GM12873 (cell line): ENCODE measurements around the gene EID3.

Source experiments
- TF ChIP-seq, protein P1 (sequence below): IDR thresholded peaks from 2 replicates; pipeline ENCODE4 v1.5.1; 2012; ENCODE audit warnings: low read depth, mild to moderate bottlenecking, moderate library complexity, low read length, control low read depth; ENCODE audit not compliant: insufficient read depth; ENCODE audit errors: missing control alignments

EID3 gene

DNA sequence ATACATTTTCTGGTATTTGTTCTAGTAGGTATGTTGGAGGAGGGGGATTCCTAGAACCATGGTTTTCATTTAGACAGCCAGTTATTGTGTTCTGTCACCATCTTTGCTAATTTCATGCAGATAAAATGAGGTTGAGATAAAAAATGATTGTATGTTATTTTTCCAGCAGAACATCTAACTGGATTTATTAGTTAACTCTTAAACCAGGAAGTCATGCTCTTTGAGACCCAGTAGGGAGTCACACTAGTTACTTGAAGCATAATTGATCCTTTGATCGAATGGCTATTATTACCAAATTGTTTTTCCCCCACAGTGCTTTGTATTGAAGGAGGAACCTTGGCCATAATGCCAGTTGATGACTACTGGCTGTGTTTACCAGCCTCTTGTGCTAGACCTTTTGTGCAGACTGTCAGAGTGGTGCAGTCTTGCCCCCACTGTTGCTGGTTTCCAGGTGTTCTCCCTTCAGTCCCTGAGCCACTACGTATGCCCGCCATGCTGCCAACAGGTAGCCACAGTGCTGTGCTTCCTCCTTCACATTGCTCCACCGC, 6.0 kb downstream of the EID3 start:
- TF ChIP-seq, protein P1, sequence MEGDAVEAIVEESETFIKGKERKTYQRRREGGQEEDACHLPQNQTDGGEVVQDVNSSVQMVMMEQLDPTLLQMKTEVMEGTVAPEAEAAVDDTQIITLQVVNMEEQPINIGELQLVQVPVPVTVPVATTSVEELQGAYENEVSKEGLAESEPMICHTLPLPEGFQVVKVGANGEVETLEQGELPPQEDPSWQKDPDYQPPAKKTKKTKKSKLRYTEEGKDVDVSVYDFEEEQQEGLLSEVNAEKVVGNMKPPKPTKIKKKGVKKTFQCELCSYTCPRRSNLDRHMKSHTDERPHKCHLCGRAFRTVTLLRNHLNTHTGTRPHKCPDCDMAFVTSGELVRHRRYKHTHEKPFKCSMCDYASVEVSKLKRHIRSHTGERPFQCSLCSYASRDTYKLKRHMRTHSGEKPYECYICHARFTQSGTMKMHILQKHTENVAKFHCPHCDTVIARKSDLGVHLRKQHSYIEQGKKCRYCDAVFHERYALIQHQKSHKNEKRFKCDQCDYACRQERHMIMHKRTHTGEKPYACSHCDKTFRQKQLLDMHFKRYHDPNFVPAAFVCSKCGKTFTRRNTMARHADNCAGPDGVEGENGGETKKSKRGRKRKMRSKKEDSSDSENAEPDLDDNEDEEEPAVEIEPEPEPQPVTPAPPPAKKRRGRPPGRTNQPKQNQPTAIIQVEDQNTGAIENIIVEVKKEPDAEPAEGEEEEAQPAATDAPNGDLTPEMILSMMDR: no peak

DNA sequence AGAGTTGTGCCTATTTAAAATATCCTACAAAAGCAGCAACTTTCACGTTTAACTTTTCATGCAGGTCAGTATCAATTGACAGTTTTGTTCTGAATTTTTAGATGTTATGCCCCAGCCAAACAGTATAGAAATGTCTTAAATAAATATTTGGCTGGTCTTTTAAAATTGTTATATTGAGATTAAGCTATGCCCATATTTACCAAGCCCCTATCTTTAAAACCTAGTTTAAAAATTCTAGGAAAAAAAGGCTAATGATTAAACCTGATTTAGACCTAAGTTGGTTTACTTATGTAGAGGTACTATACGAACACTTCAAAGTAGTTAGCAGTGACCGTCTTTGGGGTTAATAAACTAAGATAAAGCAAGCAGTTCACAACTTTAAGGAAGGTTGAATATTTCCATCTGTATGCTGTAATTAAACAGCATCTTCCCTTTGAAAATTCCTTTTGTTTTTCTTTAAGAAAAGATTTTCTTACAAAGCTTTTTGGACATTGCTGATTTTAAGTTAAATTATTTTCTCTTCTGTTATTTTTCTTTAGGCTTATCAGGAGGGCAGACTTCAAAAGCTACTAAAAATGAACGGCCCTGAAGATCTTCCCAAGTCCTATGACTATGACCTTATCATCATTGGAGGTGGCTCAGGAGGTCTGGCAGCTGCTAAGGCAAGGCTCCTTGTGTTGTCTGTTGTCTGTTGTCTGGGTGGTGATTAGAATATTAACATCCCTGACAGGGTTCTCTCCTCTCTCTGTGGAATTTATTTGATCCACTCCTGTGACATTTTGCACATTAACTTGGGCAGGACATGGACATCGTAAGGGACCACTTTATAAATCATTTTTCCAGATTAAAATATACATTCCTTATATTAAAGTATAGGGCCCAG, 7.5 kb downstream of the EID3 start:
- TF ChIP-seq, protein P1: no peak

DNA sequence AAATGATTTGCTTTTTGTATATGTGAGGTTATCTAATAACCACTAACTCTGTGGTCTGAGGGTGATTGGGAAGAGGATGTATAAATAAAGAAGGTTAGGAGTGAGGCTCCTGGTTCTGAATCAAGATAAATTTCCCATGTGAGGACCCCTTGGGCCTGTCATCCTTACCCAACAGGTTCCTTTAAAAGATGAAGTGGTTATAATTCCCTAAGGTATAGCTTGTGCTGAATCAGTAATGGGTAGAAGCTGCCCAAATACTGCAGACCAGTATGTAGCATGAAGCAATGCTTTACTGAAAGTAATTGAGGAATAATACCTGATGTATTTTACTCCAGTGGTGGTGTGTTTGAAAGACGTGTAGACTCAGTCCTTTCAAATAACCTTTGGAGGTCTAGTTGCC, 8.7 kb downstream of the EID3 start:
- TF ChIP-seq, protein P1: no peak

DNA sequence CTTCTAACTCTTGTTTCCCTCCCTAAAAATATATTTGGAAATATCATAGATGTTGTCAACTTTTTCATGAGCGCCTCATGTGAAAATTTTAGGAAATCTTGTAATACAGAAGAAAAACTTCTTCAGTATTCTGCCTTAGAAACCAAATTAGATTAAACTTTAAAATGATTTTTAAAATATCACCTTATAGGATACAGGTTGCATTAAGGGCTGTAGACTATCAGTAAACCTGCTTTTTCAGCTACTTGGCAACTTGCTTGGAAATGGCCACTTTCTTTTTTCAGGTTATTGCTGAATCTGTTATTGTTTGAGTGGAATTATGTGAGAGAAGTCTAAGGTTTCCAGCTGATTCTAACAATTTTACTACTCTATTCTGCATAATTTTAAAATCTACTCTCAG, 9.1 kb downstream of the EID3 start:
- TF ChIP-seq, protein P1: no peak

DNA sequence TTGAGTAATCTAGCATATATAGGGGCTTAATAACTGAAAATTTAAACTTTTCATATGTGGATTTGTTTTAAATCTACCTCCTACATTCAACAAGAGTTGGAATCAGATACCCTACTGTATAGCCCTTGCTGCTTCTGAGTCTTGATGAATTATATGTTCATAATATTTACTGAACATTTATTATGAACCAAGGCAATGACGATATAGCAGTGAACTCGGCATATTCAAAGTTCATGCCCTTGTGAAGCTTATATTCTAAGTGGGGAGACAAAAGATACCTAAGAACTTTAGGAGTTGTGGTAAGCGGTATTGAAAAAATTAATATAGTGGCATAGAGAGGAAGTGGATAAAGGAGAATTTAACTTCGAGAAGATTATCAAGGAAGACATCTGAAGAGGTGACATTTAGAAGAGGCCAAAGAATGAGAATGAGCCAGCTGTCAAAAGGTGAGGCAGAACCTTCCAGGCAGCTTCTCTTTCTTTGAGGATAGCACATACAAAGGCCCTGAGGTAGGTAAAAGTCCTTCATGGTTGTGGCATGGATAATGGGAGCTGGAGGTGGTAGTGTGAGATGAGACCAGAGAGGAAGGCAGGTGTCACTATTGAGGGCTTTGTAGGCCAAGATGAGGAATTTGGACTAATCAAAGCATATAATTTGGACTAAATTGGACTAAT, 10.2 kb downstream of the EID3 start:
- TF ChIP-seq, protein P1: no peak

DNA sequence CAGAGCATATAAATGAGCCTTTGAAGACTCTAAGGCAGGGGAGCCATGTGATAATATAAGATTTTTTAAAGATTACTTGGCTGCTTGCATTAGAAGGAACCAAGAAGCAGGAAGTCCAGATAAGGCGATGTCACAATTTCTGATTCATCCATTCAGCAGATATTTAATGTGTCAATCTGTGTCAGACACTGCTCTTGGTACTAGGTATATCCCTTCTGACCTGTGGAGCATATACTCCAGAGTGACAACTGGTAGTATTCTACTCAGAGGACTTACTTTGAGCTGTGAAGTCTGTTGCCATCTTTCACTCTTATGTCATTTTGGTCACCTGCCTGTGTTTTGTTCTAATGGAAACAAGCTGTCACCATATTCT, 10.7 kb downstream of the EID3 start:
- TF ChIP-seq, protein P1: no peak

DNA sequence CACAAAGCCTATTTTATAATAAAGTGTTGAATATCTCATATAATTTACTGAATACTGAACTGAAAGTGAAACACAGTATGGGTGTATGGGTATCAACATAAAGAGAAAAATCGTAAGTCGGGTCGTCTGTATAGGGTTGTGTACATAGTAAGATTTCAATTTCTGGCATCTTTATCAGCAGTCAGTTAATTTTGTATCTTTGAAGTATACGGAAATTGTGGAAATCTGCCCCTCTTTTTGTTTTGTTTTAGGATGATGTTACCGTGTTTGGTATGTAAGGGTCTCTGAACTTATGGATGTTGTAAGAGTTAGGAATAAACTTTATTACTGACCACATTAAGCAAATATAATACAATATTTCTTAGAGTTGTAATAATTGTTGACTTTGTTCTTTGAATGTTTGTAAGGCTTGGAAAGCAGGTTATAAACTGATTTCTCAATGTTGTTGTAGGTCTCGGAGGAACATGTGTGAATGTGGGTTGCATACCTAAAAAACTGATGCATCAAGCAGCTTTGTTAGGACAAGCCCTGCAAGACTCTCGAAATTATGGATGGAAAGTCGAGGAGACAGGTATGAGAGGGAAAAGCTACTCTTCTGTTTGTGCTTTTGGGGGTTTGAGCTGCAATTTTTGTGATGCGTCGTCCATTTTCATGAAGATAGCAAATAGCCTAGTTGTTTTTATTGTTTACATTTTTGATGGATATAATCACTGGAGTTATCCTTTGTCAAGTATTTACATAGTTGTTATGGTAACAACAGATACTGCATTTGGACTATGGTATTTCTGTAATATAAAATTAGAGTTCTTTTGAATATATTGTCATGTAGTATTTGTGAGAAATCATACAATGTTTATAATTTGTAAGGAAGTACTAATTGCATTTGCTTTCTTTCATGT, 12.0 kb downstream of the EID3 start:
- TF ChIP-seq, protein P1: no peak
